ENCODE measurements around the gene FPGS.
"Not testable (repeated sequence)": the region's sequence is repeated elsewhere in the genome, so short reads cannot be mapped to it uniquely, and the experiment has no call there.

FPGS gene

DNA sequence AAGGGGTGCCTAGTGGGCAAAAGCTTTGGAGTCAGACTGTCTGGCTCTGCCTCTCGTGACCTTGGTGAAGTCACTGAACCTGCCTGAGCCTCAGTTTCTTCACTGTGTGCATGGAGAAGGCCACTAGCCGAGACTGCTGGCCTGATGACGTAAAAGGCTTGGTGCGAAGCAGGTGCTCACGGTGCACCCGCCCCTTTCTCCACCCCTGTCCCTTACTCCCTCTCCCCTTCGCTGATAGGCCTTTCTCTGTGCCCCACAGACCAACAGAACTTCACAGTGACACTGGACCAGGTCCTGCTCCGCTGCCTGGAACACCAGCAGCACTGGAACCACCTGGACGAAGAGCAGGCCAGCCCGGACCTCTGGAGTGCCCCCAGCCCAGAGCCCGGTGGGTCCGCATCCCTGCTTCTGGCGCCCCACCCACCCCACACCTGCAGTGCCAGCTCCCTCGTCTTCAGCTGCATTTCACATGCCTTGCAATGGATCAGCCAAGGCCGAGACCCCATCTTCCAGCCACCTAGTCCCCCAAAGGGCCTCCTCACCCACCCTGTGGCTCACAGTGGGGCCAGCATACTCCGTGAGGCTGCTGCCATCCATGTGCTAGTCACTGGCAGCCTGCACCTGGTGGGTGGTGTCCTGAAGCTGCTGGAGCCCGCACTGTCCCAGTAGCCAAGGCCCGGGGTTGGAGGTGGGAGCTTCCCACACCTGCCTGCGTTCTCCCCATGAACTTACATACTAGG, 10.4 kb downstream of the FPGS start:
- DNase-seq = no peak

DNA sequence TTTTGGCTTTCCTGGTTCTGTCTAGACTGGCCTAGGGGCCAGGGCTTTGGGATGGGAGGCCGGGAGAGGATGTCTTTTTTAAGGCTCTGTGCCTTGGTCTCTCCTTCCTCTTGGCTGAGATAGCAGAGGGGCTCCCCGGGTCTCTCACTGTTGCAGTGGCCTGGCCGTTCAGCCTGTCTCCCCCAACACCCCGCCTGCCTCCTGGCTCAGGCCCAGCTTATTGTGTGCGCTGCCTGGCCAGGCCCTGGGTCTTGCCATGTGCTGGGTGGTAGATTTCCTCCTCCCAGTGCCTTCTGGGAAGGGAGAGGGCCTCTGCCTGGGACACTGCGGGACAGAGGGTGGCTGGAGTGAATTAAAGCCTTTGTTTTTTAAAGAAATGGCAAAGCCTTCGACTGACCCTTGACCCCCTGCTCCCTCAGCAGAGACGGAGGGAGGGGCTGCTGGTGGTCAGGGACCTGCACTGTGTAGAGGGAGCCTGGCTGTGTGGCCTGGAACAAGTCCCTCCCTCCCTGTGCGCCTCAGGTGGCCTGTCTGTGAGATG, 11.1 kb downstream of the FPGS start:
- no peak for DNase-seq

DNA sequence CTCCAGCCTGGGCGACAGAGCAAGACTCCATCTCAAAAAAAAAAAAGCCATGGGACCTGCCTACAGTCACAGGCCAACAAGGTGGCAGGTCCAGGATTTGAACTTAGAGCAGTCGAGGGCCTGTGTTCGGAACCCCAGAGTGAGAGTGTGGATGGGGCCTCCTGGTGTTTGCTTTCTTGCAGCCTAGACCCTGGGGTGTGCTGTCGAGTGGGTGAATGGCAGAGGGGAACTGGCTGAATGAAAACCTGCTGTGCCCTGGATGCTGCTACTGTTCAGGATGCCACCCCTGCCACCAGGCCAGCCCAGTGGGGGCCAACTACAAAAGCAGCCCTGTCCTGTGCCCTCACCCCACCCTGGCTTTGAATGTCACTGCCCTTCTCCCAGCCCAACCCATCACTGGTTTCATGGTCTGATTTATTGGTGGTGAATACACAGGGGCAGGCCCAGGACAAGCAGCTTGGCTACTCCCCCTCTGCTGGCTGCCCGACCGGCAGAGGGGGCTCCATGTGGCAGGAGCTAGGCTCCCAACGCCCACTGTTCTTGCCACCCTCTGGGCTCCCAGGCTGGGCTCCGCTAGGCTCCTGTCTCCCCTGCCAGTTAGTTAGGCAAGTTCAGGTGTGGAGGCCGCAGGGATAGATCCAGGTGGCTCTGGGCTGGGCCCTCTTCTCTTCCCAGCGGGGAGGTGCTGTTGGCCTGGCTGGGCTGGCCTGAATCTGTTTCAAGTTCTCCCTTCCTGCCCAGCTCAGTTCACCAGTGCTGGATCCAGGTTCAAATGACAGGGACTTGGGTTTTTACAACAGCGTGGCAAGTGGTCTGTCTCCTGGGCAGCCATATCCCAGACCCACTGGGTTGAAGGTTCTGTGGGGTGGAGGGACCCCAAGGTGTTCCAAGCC, 12.2 kb downstream of the FPGS start:
- no peak for DNase-seq

DNA sequence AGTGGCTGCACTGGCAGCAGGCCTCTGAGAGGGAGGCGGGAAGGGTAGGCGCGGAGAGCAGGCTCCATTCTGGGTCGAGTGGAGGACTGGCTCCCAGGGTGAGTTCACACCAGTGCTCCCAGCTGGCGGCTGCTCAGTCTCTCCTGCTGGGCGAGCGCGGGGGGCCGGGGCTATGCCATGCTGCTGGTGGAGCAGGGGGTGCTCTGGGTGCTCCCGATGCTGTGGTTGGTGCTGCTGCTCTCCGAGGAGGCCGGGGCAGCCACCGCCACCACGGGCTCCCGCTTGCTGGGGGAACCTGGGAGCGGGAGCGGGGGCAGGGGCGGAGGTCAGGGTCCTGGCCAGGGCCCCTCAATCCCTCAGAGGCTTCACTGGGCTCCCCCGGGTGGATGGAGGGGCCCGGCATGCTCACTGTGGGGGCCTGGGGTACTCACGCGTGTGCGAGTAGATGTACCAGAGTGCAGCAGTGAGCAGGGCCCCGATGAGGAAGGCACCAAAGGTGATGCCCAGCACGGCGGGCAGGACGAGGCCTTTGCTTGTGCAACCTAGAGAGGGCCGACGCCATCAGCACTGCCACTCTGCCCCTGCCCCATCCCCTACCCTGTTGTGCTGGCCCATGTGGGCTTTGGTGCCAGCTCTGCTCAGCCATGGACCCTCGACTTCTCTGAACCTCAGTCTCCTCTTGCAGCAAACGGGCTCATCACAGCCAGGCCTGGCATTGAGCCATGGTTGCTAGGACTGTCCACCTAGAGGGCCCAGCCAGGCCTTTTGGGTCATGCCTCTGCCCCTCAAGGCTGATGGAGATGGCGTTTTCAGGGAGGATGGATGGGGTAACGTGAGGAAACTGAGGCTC, 13.1 kb downstream of the FPGS start:
- DNase-seq = no peak

DNA sequence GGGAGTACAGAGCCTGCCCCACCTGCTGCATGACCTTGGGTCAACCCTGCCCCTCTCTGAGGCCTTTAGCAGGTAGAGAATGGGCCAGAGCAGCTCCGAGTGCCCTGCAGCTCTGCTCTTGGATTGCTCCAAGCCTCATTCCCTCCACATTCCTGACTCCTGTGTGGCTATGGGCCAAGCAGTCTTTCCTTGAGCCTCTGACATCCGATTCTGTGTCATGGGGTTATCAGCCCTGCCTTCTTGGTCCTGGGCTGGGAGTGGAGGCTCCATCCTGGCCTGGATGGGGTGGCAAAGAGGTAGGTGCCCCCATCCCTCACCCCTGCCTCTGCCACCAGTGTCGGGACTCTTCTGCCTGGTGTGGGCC, 13.7 kb downstream of the FPGS start:
- no peak for DNase-seq

DNA sequence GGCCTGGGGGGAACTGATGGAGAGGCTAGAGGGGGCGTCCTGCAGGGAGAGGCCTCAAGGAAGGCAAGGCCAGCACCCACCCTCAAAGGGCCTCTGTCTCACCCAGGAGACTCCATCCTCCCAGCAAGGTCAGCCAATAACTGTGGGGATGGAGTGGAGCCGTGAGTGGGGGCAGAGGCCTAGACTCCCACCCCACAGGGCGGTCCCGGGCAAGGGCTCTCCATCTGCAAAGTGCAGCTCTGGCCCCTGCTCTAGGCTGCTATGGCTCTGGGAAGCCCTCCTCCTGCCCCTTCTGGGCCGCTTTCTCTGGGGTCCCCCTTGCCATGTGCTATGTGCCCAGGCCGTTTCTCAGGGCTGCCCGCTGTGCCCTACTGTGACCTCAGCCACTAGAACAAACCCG, 14.0 kb downstream of the FPGS start:
- no peak for DNase-seq

DNA sequence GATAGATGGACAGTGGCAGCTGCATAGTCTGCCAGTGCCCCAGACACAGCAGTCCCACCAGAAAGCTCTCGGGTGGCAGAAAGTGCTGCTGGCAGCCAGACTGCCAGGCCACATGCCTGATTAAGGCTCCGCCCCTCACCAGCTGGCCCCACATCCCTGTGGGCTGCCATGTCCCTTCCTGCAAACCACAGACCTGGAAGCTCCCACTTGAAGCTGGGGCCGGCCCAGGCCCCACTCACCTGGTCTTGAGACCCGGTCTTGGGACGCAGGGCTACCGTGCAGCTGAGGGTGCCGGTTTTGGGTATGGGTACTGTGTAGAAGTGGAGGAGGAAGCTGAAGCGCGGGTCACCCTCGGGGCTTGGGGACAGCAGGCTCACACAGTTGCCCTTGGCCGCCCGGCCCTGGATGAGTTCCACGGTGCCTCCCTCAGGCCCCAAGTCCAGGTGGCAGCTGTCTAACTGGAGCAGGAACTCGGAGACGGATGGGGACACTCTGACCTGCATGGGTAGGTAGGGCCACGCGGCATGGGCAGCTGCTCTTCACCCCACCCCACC, 15.3 kb downstream of the FPGS start:
- no peak for DNase-seq

DNA sequence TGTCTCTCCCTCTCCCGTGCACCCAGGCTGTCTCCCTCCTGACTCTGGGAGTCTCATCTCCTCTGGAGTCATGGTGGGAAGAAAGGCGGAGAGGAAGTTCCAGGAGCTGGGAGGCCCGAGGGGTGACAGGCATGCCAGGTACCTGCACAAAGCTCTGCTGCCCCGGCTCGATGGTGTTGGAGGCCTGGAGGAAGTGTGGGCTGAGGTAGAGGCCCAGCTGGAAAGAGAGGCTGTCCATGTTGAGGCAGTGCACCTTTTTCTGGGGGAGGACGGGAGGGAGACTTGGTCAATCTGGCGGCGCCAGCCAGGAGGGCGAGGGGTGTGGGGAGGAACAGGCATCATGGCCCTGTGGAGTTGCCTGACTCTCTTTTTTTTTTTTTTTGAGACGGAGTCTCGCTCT, 15.9 kb downstream of the FPGS start:
- DNase-seq = no peak

DNA sequence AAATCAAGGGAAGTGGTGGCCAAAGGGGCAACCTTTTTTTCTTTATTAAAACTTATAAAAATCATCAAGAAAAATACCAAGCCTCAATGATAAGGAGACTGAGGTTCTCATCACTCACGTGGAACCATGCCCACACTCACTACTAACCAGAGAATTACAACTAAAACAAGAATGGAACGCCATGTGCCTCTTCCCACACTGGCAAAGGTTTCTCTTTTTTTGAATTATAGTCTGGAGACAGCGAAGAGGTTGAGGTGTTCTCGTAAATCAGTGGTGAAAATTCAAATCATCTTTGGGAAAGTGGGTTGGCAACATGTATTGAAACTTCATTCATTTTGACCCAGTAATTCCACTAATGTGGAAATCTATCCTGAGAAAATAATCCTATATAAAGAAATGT, 19.4 kb downstream of the FPGS start:
- DNase-seq = no peak

DNA sequence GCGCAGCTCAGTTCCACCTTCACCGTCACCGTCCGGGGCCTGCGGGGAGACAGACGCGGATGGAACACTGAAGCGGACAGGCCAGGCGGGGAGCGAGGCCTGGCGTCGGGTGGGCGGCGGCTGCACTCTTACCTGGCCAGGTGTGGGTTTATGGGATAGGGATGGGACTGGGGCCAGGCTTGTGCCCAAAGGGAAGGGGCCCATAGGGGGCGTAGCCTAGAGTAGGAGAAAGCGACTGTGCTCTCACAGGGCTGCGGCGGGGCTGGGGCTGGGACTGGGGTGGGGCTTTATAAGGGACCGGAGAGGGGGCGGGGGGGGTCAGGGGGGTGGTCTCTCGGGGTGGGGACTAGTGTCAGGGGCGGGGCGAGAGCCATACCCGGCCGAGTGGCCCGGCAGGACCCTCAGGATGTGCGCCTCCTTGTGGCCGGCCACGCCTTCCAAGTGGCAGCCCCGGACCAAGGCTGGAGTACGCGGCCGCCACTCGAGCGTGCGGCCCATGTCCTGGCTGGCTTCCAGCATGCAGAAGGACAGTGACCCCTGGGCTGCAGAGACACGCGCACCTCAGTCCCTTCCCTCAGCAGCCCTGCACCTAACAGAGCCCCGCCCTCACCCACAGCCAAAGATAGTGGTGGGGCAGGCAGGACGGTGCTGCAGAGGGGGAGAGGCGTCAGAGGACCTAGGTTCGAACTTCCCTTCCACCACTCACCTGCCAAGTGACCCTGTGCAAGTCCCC, 22.8 kb downstream of the FPGS start:
- no peak for DNase-seq

DNA sequence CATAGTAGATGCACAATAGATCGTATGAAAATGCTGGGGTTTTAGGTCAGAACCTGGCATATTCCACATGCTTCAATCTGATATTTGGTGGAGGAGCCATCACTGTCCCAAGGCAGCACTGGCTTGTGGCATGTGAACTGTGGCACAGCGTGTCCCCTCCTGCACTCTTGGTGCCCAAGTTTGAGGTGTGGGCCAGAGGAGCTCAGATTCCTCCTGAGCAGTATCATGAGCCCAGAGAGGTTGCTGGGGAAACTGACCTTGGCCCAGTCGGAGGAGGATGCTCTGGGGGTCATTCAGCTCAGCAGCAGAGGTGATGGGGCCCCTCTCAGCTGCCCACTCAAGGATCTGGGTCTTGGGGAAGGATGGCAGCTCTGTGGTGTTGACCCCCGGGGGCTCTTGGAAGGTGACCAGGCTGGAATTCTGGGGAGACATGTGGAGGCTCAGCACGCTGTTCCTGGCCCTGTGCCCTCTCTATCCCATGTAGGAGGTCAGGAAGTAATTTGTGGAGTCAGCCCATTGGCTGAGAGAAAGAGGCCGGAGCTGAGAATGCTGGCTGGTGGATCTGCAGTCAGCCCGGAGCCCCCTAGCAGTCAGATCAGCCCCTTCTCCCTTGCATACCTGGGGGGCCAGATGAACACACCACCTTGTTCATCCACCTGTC, 23.7 kb downstream of the FPGS start:
- DNase-seq = no peak

DNA sequence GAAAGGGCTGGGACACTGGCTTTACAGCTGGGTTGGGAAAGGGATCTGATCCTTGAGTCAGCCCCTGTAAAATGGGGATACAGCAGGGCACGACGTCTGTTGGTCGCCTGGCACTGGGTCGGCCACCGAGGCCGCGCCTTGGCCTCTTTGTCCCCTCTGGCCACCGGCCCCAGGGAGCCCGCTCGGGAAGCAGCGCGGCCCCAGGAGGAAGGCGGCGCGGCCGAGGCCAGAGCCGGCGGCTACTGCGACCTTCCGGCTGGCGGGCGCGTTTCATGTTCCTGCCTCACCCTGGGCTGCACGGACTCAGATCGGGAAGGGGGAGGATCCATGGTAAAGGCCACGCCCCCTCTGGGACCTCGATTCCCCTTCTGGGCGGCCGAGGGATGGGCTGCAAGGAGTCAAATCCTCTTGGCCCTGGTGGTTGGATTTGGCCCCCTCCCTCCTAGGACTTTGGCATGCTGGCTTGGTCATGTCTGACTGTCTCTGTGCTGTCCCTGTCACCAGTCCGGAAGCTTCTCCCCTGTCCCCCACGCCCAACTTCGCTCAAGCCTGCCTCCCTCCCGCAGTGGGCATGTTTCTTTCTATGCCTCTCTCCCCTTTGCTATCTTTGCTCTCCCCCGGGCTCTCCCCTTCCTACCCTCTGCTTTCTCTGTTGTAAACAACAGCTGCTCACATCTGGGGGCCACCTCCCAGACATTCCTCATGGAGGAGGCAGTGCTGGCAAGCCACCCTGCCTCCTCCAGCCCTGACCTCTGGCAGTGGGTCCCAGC, 25.8 kb downstream of the FPGS start:
- DNase-seq = no peak

DNA sequence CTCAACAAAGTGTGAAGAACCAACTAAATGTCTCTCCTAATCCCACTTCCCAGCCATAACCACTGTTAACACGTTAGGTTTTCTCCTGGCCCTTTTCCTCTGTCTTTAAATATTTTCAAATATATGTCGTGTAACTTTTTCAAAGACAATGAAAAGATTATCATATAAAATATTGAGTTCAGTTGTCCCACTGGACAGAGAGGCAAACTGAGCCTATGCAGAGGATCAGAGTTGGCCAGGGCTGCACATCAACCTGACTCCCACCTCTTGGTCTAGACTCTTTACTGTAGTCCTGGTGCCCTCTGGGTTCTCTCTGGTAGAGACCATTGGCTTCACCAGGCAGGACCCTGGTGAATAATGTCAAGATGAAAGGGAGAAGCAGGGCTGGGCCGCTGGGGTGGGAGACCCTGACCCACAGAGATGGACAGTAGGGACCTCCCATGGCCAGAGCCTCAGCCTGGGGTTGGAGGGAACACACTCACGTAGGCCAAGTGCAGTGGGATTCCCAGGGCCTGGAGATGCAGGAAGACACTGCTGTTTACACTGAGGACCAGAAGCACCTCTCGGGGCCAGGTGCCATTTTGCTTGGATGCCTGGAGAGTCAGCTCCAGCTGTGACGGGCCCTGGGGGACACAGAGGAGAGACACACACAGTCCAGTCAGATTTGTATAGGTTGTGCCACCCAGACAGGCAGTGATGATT, 26.7 kb downstream of the FPGS start:
- DNase-seq = no peak

DNA sequence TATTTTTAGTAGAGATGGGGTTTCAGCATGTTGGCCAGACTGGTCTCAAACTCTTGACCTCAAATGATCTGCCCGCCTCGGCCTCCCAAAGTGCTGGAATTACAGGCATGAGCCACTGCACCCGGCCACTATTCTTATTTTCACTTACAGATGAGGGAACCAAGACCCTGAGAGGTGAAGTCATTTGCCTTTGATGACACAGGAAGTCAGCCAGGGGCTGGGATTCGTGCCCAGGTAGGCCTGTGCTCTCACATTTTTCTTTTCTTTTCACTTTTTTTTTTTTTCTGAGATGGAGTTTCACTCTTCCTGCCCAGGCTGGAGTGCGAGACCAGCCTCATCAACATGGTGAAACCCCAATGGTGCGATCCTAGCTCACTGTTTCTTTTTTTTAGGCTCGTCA, 29.6 kb downstream of the FPGS start:
- no peak for DNase-seq

DNA sequence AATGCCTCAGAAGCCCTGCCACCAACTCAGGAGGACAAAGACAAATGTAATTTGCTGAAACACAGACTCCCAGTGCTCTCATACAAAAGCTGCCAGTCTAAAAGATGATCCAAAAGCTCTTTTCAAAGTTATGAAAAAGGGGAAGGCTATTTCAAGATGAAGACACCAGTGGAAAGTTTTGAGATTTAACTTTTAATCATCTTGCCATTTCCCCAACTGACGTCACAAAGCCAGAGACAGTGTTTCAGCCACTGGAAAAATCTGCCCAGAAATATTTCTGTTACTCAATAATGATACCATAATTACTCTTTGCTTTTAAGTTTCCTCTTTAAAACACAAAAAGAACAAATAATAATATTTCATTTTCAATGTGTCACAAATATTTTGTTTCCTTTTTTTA, 30.9 kb downstream of the FPGS start:
- no peak for DNase-seq

DNA sequence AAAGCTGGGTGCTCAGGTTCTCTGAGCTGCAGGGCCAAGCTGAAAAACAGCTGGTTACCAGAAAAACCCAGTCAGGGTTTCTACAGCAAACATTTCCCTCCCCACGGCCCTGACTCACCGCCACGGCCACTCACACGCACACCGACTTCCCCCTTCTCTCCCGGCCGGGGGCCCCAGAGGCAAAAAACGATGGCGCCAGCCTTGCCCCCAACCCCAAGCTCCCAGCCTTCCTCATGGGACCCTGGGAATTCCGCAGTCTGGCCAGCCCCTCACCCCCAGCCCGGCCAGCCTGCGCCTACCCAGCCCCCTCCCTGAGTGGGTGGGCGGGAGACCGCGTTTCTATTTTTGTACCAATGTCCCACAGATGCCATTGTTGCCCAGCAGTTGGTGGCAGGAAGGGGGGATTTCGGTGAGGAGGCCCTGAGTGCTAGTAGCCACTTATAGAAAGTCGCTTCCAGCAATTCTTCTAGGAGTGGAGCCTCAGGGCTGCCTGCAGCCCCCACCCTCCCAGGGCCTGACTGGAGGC, 33.4 kb downstream of the FPGS start:
- DNase-seq = no peak

DNA sequence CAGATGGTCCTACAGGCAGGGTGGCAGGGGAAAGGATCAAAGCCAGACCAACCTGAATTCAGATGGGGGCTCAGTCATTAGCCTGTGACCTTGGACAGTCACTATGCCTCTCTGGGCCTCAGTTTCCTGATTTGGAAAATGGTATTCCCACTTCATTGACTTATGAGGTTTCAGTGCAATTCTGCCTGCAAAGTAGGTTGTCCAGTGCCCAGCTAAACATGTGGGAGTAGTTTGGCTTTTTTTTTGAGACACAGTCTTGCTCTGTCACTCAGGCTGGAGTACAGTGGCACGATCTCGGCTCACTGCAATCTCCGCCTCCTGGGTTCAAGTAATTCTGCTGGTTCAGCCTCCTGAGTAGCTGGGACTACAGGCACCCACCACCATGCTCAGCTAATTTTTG, 33.9 kb downstream of the FPGS start:
- not testable (repeated sequence) for DNase-seq

DNA sequence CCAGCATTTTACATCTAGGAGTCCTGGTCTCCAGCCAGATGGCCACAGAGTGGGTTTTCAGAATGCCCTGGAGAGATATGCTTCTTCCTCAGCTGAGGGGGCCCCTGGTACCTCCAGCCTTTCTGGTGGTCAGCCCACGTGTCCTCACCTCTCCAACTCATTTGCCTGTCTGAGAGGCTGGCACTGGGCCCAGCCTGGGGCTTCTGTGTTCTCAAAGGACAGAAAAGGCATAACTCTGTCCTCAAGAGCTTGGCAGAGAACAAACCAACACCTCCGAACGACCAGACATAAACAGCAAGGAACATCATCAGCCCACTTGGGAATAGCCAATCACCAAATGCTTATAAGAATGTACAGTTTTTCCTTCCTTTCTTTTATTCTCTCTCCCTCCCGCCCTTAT, 34.7 kb downstream of the FPGS start:
- no peak for DNase-seq

DNA sequence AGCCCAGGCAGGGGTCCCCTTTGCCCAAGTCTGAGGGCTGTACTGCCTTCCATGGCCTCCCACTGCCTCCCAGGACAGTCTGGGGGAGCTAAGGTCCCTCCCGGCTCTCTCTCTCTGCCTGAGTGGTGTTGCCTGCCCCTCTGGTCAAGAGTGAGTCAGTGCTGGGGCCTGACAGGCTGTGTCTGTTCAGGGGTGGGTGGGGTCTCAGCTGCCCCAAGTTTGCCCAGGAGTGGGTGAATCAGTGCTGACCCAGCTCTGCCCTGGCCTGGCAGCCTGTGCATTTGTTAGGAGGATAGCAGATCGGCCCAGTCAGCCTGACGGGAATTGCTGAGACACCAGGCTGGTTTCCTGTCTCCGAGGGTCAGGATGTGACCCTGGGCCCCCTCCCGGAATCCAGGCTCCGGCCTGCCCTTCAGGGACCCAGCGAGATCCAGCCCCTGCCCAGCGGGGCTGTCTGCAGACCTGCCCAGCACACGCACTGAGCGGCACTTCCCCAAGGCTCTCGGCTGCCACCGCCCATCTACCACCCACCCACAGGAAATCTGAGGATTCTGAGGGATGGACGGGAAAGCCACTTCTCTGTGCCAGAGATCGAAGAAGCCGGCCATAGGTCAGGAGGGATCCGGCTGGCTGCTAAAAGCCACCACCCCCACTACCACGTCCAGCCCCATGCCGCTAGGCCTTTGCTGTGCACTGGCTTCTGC, 35.8 kb downstream of the FPGS start:
- no peak for DNase-seq
